GM12875 (cell line): Measurements from ENCODE around the gene NDRG4.

Source experiments
- H3K4me3 ChIP-seq: one replicate; pipeline ENCODE4 v1.5.1; 2011; ENCODE audit warnings: low read depth, low read length, control low read depth
- CTCF ChIP-seq: IDR thresholded peaks from 2 replicates; pipeline ENCODE4 v1.5.1; 2011; ENCODE audit warnings: low read depth, mild to moderate bottlenecking, control low read depth, inconsistent platforms, low read length, moderate library complexity, borderline replicate concordance; ENCODE audit not compliant: insufficient read depth

The NDRG4 gene

GRCh38 chr16:58455750-58456149 lies 44.2 kb upstream of the NDRG4 start:
- no peak overlapping the region for H3K4me3 ChIP-seq
- no peak for TF ChIP-seq CTCF

GRCh38 chr16:58456193-58456592 lies 43.8 kb upstream of the NDRG4 start:
- no peak for TF ChIP-seq CTCF
- no peak overlapping the region for H3K4me3 ChIP-seq

GRCh38 chr16:58458606-58459343 lies 41.2 kb upstream of the NDRG4 start:
- no peak overlapping the region for H3K4me3 ChIP-seq
- no peak for TF ChIP-seq CTCF

- no peak for TF ChIP-seq CTCF
- no peak overlapping the region for H3K4me3 ChIP-seq
These were observed 40.4 kb upstream of the NDRG4 start for GRCh38 chr16:58459344-58460218.

- H3K4me3 ChIP-seq: no peak overlapping the region
- no peak for TF ChIP-seq CTCF
These were observed 39.7 kb upstream of the NDRG4 start for GRCh38 chr16:58460219-58460610.

GRCh38 chr16:58461056-58461455 lies 38.9 kb upstream of the NDRG4 start:
- no peak overlapping the region for H3K4me3 ChIP-seq
- no peak for TF ChIP-seq CTCF

GRCh38 chr16:58461640-58462039 lies 38.3 kb upstream of the NDRG4 start:
- H3K4me3 ChIP-seq: no peak overlapping the region
- no peak for TF ChIP-seq CTCF
